Activated B cell treated with CpG ODN at 0.5 μM for 24 hours (primary cell): ENCODE measurements around the gene P2RY6. TPM values are rescaled to one million over a fixed set of nuclear protein-coding genes. Genes with fewer than 3 reads are reported as not detected.

ENCODE experiments used
- ATAC-seq: fragments of 200-7000 bp; cut with Tn5 transposase; one replicate; pipeline ENCODE4 v1.10.0; 2021; ENCODE audit warnings: low read depth, mild to moderate bottlenecking, moderate library complexity
- CTCF ChIA-PET: fragments of 350-600 bp; sonication (Branson Sonifier 250); formaldehyde crosslinking; loops from one replicate; lab custom pipeline; 2021; ENCODE audit warnings: antibody characterized with exemption; lab: Charles Lee
- POLR2A ChIA-PET: fragments of 350-600 bp; sonication (Branson Sonifier 250); formaldehyde crosslinking; loops from one replicate; lab custom pipeline; 2021; ENCODE audit warnings: antibody characterized with exemption; lab: Charles Lee
- DNase-seq: peaks from one replicate; pipeline ENCODE4 v3.0.0; 2022
- H3K27ac Mint-ChIP-seq: one replicate; pipeline ENCODE4 v1.8.0; 2020; ENCODE audit warnings: mixed read lengths
- H3K27me3 Mint-ChIP-seq: one replicate; pipeline ENCODE4 v1.8.0; 2021; ENCODE audit warnings: mixed read lengths
- H3K36me3 Mint-ChIP-seq: one replicate; pipeline ENCODE4 v1.8.0; 2021; ENCODE audit warnings: low read depth, mixed read lengths
- H3K4me1 Mint-ChIP-seq: one replicate; pipeline ENCODE4 v1.8.0; 2021; ENCODE audit warnings: mixed read lengths
- H3K4me3 Mint-ChIP-seq: one replicate; pipeline ENCODE4 v1.8.0; 2020; ENCODE audit warnings: mild to moderate bottlenecking, mixed read lengths
- H3K9me3 Mint-ChIP-seq: one replicate; pipeline ENCODE4 v1.8.0; 2020; ENCODE audit warnings: mixed read lengths
- intact Hi-C: fragments of 100-400 bp; cut with micrococcal nuclease; formaldehyde crosslinking; loops from one replicate; pipeline ENCODE4 v1.15.1; 2024
- total RNA-seq: library from RNA; stranded (reverse); gene quantifications from 2 replicates; pipeline ENCODE4 v1.2.3, GENCODE V29; 2022
- TF ChIP-seq, protein P1 (sequence below): fragments of 200-600 bp; IDR thresholded peaks from one replicate; pipeline ENCODE4 v1.8.0; 2022; ENCODE audit warnings: antibody characterized with exemption, mild to moderate bottlenecking

Gene P2RY6
- total RNA-seq, 1 donor from 2014 or later, result 0.22 TPM

DNA sequence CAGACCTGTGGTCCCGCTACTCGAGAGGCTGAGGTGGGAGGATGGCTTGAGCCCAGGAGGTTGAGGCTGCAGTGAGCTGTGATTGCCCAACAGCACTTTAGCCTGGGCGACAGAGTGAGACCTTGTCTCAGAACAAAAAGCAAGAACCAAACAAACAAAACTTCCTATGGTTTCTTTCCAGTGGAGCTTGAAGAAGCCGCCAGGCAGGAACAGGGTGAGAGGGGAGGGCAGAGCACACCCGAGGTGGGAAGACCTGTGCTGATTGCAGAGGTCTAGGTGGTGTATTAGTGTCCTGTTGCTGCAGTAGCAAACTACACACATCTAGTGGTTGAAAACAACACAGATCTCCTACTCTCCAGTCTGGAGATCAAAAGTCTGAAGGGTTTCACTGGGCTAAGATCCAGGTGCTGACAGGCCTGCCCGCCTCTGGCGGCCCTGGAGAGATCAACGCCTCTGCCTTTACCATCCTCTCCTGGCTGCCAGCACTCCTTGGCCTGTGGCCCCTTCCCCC is 46.4 kb downstream of the P2RY6 start:
- CTCF ChIA-PET, result no interaction called here
- POLR2A ChIA-PET, result interaction anchor here (0.6 kb wide), 2 partner anchors 11 to 1239 kb away, joined by 5 to 7 read pairs; no protein-coding TSS in a partner anchor
- peaks cover 2% of the 10 kb centered on the region for H3K27me3 Mint-ChIP-seq

DNA sequence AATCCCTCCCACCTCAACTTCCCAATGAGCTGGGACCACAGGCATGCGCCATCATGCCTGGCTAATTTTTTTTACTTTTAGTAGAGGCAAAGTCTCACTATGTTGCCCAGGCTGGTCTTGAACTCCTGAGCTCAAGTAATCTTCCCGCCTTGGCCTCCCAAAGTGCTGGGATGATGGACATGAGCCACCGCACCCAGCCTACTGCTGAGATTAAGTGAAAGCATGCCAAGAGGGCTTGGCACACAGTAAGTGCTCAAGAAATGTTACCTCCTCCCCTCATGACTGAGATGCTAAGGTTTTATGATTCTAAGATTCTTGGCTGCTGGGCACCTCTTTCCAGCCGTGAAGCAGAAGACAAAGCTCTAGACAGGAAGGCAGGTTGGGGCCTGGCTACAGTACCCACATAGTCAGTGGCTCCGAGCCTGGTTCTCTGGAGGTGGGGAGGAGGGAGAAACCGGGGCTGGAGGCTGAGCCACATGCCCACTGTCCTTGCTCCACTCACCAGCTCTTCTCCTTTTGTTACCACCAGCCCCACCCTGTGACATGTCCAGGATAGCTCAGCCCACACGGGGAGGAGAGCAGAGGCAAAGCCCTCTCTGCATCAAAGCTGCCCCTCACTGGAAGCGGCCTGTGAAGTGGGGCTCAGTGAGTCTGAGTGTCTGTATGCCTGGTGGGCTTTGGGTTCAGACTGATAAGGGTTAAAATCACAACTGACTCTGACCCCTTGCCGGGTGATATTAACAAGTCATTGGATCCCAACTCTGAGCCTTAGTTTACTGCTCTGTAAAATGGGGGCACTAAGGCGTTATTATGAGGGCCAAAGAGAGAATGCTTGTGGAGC is 48.8 kb downstream of the P2RY6 start:
- POLR2A ChIA-PET, result interaction anchor here (1.3 kb wide), 1 partner anchor 14 kb away, joined by 3 read pairs; no protein-coding TSS in a partner anchor
- H3K27ac Mint-ChIP-seq, result no peak overlapping the region

More for the DNA sequence above, 46.4 kb downstream of the P2RY6 start:
- Mint-ChIP-seq H3K4me3 (no peak overlapping the region), H3K9me3 (no peaks in the 10 kb centered on the region), H3K36me3 (no peaks in the 10 kb centered on the region), H3K27ac (no peak overlapping the region), H3K4me1 (peaks cover 15% of the 10 kb centered on the region)
- TF ChIP-seq, protein P1, sequence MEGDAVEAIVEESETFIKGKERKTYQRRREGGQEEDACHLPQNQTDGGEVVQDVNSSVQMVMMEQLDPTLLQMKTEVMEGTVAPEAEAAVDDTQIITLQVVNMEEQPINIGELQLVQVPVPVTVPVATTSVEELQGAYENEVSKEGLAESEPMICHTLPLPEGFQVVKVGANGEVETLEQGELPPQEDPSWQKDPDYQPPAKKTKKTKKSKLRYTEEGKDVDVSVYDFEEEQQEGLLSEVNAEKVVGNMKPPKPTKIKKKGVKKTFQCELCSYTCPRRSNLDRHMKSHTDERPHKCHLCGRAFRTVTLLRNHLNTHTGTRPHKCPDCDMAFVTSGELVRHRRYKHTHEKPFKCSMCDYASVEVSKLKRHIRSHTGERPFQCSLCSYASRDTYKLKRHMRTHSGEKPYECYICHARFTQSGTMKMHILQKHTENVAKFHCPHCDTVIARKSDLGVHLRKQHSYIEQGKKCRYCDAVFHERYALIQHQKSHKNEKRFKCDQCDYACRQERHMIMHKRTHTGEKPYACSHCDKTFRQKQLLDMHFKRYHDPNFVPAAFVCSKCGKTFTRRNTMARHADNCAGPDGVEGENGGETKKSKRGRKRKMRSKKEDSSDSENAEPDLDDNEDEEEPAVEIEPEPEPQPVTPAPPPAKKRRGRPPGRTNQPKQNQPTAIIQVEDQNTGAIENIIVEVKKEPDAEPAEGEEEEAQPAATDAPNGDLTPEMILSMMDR, result no peak
- intact Hi-C loops, result no loop called here
- ATAC-seq (no peak), DNase-seq (no peak)

GRCh38 chr11:73321604-73322381 is 49.7 kb downstream of the P2RY6 start:
- ChIA-PET CTCF (interaction anchor here (3.4 kb wide), 1 partner anchor 14 kb away, joined by 10 read pairs; no protein-coding TSS in a partner anchor), POLR2A (interaction anchor here (1.2 to 1.5 kb wide), 3 partner anchors 14 to 63 kb away, joined by 3 to 4 read pairs (median 3); partner anchors contain the start of gene ARHGEF17)
- Mint-ChIP-seq H3K36me3 (no peaks in the 10 kb centered on the region), H3K4me3 (no peak overlapping the region), H3K4me1 (peaks cover 27% of the 10 kb centered on the region), H3K27me3 (peaks cover 2% of the 10 kb centered on the region), H3K27ac (no peak overlapping the region), H3K9me3 (no peaks in the 10 kb centered on the region)
- ATAC-seq (no peak), DNase-seq (no peak)
- TF ChIP-seq, protein P1, result no peak
- intact Hi-C loops, result no loop called here

More for the DNA sequence above, 48.8 kb downstream of the P2RY6 start:
- Mint-ChIP-seq H3K9me3 (no peaks in the 10 kb centered on the region), H3K4me3 (no peak overlapping the region), H3K27me3 (peaks cover 2% of the 10 kb centered on the region), H3K36me3 (no peaks in the 10 kb centered on the region), H3K4me1 (peaks cover 26% of the 10 kb centered on the region)
- DNase-seq (no peak), ATAC-seq (no peak)
- intact Hi-C loops, result no loop called here
- TF ChIP-seq, protein P1, result no peak
- CTCF ChIA-PET, result no interaction called here

GRCh38 chr11:73322382-73323306 is 50.5 kb downstream of the P2RY6 start:
- no peak overlapping the region for H3K27ac Mint-ChIP-seq
- H3K27me3 Mint-ChIP-seq, result peaks cover 2% of the 10 kb centered on the region
- peaks cover 33% of the 10 kb centered on the region for H3K4me1 Mint-ChIP-seq
- ChIA-PET CTCF (interaction anchor here (1.0 to 3.4 kb wide), 2 partner anchors 13 to 16 kb away, joined by 3 to 10 read pairs; no protein-coding TSS in a partner anchor), POLR2A (interaction anchor here (1.2 to 1.5 kb wide), 2 partner anchors 14 to 62 kb away, joined by 3 to 4 read pairs; partner anchors contain the start of gene ARHGEF17)
- ATAC-seq (peak; percentile 66), DNase-seq (no peak)
- TF ChIP-seq, protein P1, result no peak
- H3K9me3 Mint-ChIP-seq, result no peaks in the 10 kb centered on the region
- peak overlapping the region; percentile 24 for H3K4me3 Mint-ChIP-seq
- H3K36me3 Mint-ChIP-seq, result no peaks in the 10 kb centered on the region
- intact Hi-C loops, result no loop called here
